GM19468 (cell line): ENCODE data around the gene FAHD2A.
"Not testable (repeated sequence)": the region's sequence is repeated elsewhere in the genome, so short reads cannot be mapped to it uniquely, and the experiment has no call there.

Source experiments
- ATAC-seq: cut with Tn5 transposase; IDR thresholded peaks from one replicate; pipeline ENCODE4 v1.9.1; 2021; ENCODE audit warnings: mild to moderate bottlenecking, moderate library complexity, moderate number of reproducible peaks; ENCODE audit not compliant: unreplicated experiment; ENCODE audit errors: extremely low read depth

The FAHD2A gene

GRCh38 chr2:95374921-95375471, 27.5 kb upstream of the FAHD2A start:
- no peak for ATAC-seq

GRCh38 chr2:95375532-95376150, 26.9 kb upstream of the FAHD2A start:
- no peak for ATAC-seq

- ATAC-seq, result no peak
Measured at GRCh38 chr2:95376311-95377215, 25.9 kb upstream of the FAHD2A start.

GRCh38 chr2:95377216-95378123, 25.0 kb upstream of the FAHD2A start:
- no peak for ATAC-seq

- not testable (repeated sequence) for ATAC-seq
Measured at GRCh38 chr2:95378281-95378680, 24.2 kb upstream of the FAHD2A start.

- no peak for ATAC-seq
Measured at GRCh38 chr2:95379371-95379831, 23.1 kb upstream of the FAHD2A start.

GRCh38 chr2:95380280-95380679, 22.2 kb upstream of the FAHD2A start:
- no peak for ATAC-seq

- ATAC-seq, result no peak
Measured at GRCh38 chr2:95380731-95381130, 21.8 kb upstream of the FAHD2A start.

GRCh38 chr2:95381212-95382191, 21.0 kb upstream of the FAHD2A start:
- ATAC-seq, result no peak

GRCh38 chr2:95382192-95382591, 20.3 kb upstream of the FAHD2A start:
- no peak for ATAC-seq

GRCh38 chr2:95382686-95383634, 19.5 kb upstream of the FAHD2A start:
- no peak for ATAC-seq

GRCh38 chr2:95383635-95384027, 18.9 kb upstream of the FAHD2A start:
- no peak for ATAC-seq

- no peak for ATAC-seq
Measured at GRCh38 chr2:95384854-95385569, 17.5 kb upstream of the FAHD2A start.

GRCh38 chr2:95385570-95385984, 16.9 kb upstream of the FAHD2A start:
- no peak for ATAC-seq

- no peak for ATAC-seq
Measured at GRCh38 chr2:95386031-95386430, 16.5 kb upstream of the FAHD2A start.

GRCh38 chr2:95387358-95387757, 15.2 kb upstream of the FAHD2A start:
- ATAC-seq, result no peak

GRCh38 chr2:95388091-95388692, 14.3 kb upstream of the FAHD2A start:
- ATAC-seq, result no peak
